HAP-1 (cell line): ENCODE results near the gene LEKR1.
A peak's percentile ranks its signal among the peaks of the same experiment; 100 is the strongest.
"Not testable (repeated sequence)": the region's sequence is repeated elsewhere in the genome, so short reads cannot be mapped to it uniquely, and the experiment has no call there.

Experiments used
- DNase-seq, 2 experiments: peaks; one replicate each; pipeline ENCODE4 v3.0.0-alpha.2; 2016 to 2020; ENCODE audit warnings: low spot score in 2 of 2
- H3K27me3 ChIP-seq: fragments of 250-450 bp; sonication (Bioruptor Pico); 2 replicates; pipeline ENCODE4 v1.5.1; 2020; ENCODE audit warnings: low read depth, mild to moderate bottlenecking, moderate library complexity
- H3K36me3 ChIP-seq: fragments of 250-450 bp; sonication (Bioruptor Pico); replicated peaks from 2 replicates; pipeline ENCODE4 v1.5.1; 2020; ENCODE audit warnings: mild to moderate bottlenecking
- H3K4me1 ChIP-seq: fragments of 250-450 bp; sonication (Bioruptor Pico); 2 replicates; pipeline ENCODE4 v1.5.1; 2020; ENCODE audit warnings: mild to moderate bottlenecking
- H3K4me3 ChIP-seq: fragments of 250-450 bp; sonication (Bioruptor Pico); 2 replicates; pipeline ENCODE4 v1.5.1; 2020; ENCODE audit warnings: mild to moderate bottlenecking, moderate library complexity
- H3K9me3 ChIP-seq: fragments of 250-450 bp; sonication (Bioruptor Pico); 2 replicates; pipeline ENCODE4 v1.5.1; 2020; ENCODE audit warnings: mild to moderate bottlenecking, moderate library complexity
- in situ Hi-C: fragments of 300-500 bp; cut with MboI; formaldehyde crosslinking; loops from 3 replicates; pipeline ENCODE4 v1.14.3; 2020; ENCODE audit warnings: low sequenced_read_pairs, inconsistent platforms, mixed read lengths

Gene LEKR1

GRCh38 chr3:156816794-156817645 lies 9.1 kb upstream of the LEKR1 start:
- DNase-seq = peak; percentile 68 to 92
- Histone ChIP-seq H3K4me1 (peaks cover 25% of the 10 kb centered on the region), H3K4me3 (peak overlapping the region; percentile 24), H3K9me3 (no peaks in the 10 kb centered on the region), H3K27me3 (no peaks in the 10 kb centered on the region), H3K36me3 (no peaks in the 10 kb centered on the region; the same call in 1 of the 2 replicates)
- in situ Hi-C loops = no loop called here

- H3K27me3 ChIP-seq = no peaks in the 10 kb centered on the region
These were observed 8.4 kb upstream of the LEKR1 start for GRCh38 chr3:156817646-156818272.

GRCh38 chr3:156818273-156818651 lies 7.9 kb upstream of the LEKR1 start:
- in situ Hi-C loops = no loop called here
- Histone ChIP-seq H3K27me3 (no peaks in the 10 kb centered on the region), H3K4me3 (no peak overlapping the region)

More at GRCh38 chr3:156817646-156818272, 8.4 kb upstream of the LEKR1 start:
- no peaks in the 10 kb centered on the region; the same call in 1 of the 2 replicates for H3K36me3 ChIP-seq
- peak overlapping the region; percentile 24 for H3K4me3 ChIP-seq
- H3K9me3 ChIP-seq = no peaks in the 10 kb centered on the region
- in situ Hi-C loops = no loop called here
- H3K4me1 ChIP-seq = peaks cover 25% of the 10 kb centered on the region
- DNase-seq = no peak

GRCh38 chr3:156818890-156819289 lies 7.3 kb upstream of the LEKR1 start:
- DNase-seq = no peak
- Histone ChIP-seq H3K36me3 (no peaks in the 10 kb centered on the region; the same call in 1 of the 2 replicates), H3K4me3 (no peak overlapping the region), H3K27me3 (no peaks in the 10 kb centered on the region), H3K9me3 (no peaks in the 10 kb centered on the region), H3K4me1 (peaks cover 33% of the 10 kb centered on the region)
- in situ Hi-C loops = no loop called here

More at GRCh38 chr3:156818273-156818651, 7.9 kb upstream of the LEKR1 start:
- DNase-seq = no peak
- Histone ChIP-seq H3K9me3 (no peaks in the 10 kb centered on the region), H3K4me1 (peaks cover 29% of the 10 kb centered on the region), H3K36me3 (no peaks in the 10 kb centered on the region; the same call in 1 of the 2 replicates)

- Histone ChIP-seq H3K36me3 (no peaks in the 10 kb centered on the region; the same call in 1 of the 2 replicates), H3K4me1 (peaks cover 33% of the 10 kb centered on the region), H3K27me3 (no peaks in the 10 kb centered on the region), H3K4me3 (no peak overlapping the region), H3K9me3 (no peaks in the 10 kb centered on the region)
- DNase-seq = no peak
- in situ Hi-C loops = no loop called here
These were observed 6.1 kb upstream of the LEKR1 start for GRCh38 chr3:156819842-156820691.

GRCh38 chr3:156820692-156821080 lies 5.5 kb upstream of the LEKR1 start:
- no peak for DNase-seq
- Histone ChIP-seq H3K36me3 (no peaks in the 10 kb centered on the region; the same call in 1 of the 2 replicates), H3K9me3 (no peaks in the 10 kb centered on the region), H3K27me3 (no peaks in the 10 kb centered on the region), H3K4me3 (no peak overlapping the region), H3K4me1 (peaks cover 33% of the 10 kb centered on the region)
- in situ Hi-C loops = no loop called here

- H3K36me3 ChIP-seq, DNase-seq, H3K4me3 ChIP-seq, in situ Hi-C loops, H3K27me3 ChIP-seq, H3K9me3 ChIP-seq: not testable (repeated sequence)
- H3K4me1 ChIP-seq = peaks cover 32% of the 10 kb centered on the region
These were observed 3.4 kb upstream of the LEKR1 start for GRCh38 chr3:156822626-156823260.

- no peaks in the 10 kb centered on the region for H3K36me3 ChIP-seq
- no peaks in the 10 kb centered on the region for H3K27me3 ChIP-seq
- no peak overlapping the region for H3K4me3 ChIP-seq
- in situ Hi-C loops = no loop called here
- no peak for DNase-seq
- H3K9me3 ChIP-seq = no peaks in the 10 kb centered on the region
- H3K4me1 ChIP-seq = peaks cover 19% of the 10 kb centered on the region
These were observed 384 bp upstream of the LEKR1 start for GRCh38 chr3:156825795-156826143.

GRCh38 chr3:156826896-156827882 lies 1.0 kb downstream of the LEKR1 start:
- Histone ChIP-seq H3K4me1 (peaks cover 25% of the 10 kb centered on the region), H3K4me3 (no peak overlapping the region), H3K9me3 (no peaks in the 10 kb centered on the region), H3K27me3 (no peaks in the 10 kb centered on the region), H3K36me3 (no peaks in the 10 kb centered on the region)
- peak in 1 of 2 experiments; percentile 50 for DNase-seq
- in situ Hi-C loops = no loop called here

- Histone ChIP-seq H3K27me3 (no peaks in the 10 kb centered on the region), H3K4me1 (peaks cover 35% of the 10 kb centered on the region), H3K9me3 (no peaks in the 10 kb centered on the region), H3K4me3 (no peak overlapping the region), H3K36me3 (no peaks in the 10 kb centered on the region)
- DNase-seq = peak in 1 of 2 experiments; percentile 38
- in situ Hi-C loops = no loop called here
These were observed 4.9 kb downstream of the LEKR1 start for GRCh38 chr3:156831006-156831405.

- no peaks in the 10 kb centered on the region for H3K27me3 ChIP-seq
These were observed 8.3 kb downstream of the LEKR1 start for GRCh38 chr3:156834435-156834834.

GRCh38 chr3:156834962-156835535 lies 8.9 kb downstream of the LEKR1 start:
- Histone ChIP-seq H3K4me1 (peaks cover 23% of the 10 kb centered on the region), H3K9me3 (no peaks in the 10 kb centered on the region), H3K36me3 (no peaks in the 10 kb centered on the region), H3K4me3 (no peak overlapping the region), H3K27me3 (no peaks in the 10 kb centered on the region)
- in situ Hi-C loops = no loop called here
- DNase-seq = peak; percentile 43 to 72

More at GRCh38 chr3:156834435-156834834, 8.3 kb downstream of the LEKR1 start:
- peak in 1 of 2 experiments; percentile 67 for DNase-seq
- in situ Hi-C loops = no loop called here
- no peaks in the 10 kb centered on the region for H3K9me3 ChIP-seq
- no peaks in the 10 kb centered on the region for H3K36me3 ChIP-seq
- no peak overlapping the region for H3K4me3 ChIP-seq
- peaks cover 23% of the 10 kb centered on the region for H3K4me1 ChIP-seq
